ENCODE measurements around the gene SETD4. TPM values are rescaled to one million over a fixed set of nuclear protein-coding genes. Genes with fewer than 3 reads are reported as not detected.
"Not testable (repeated sequence)": the region's sequence is repeated elsewhere in the genome, so short reads cannot be mapped to it uniquely, and the experiment has no call there.

Gene SETD4
- total RNA-seq, 1 donor from 2014 or later = 16.8 TPM

DNA sequence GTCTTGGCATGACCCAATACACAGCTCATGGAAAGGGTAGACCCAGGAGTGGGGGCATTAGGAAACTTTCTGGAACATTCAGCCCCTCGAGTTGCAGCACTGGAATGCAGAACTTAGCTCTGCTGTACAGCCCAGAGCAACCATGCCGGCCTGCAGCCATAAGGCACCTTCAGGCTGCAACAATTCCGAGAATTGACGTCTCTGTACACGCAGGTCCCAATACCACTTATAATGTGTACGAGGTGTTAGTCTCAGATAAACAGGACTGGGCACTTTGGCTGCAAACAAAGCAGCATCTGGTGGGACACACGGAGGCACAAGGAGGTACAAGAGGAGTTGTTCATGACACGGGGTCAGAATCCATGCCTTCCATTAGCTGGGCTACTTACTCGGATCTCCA, 17.4 kb upstream of the SETD4 start:
- DNase-seq = no peak

DNA sequence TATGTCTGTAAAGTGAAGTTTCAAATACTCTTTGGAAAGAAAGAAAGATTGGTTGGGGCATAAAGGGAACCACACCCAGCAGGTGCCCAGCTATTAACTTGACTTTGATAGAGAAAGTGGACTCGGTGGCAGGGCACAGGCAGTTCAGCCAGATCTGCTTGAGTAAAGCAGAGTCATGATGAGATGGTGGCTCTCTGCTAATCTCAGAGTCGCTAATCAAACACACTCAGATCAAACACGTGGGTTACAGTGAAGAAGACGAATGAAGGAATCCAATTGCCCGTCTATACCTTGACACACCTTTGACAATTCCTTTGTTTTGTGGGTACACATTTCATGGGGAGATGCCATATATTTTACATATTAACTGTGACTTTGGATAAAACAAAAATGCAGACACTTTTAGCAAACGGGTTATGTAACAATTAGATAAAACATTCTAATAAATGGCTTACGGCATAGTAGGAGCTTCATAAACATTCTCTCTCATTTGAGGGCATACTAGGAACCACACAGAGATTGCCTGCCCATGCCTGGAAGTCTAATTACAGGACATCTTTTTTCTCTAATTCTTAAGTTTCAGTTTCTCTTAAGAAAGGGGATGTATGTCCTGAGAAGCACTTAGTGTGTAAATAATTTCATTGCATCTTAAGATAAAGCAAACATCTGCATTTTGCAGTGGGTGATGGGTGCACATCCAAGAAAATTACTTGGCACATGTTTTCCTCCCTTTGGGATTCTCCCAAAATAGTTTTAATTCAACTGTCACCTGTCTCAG, 16.7 kb upstream of the SETD4 start:
- no peak for DNase-seq

GRCh38 chr21:36075953-36076352, 15.6 kb upstream of the SETD4 start:
- no peak for DNase-seq

DNA sequence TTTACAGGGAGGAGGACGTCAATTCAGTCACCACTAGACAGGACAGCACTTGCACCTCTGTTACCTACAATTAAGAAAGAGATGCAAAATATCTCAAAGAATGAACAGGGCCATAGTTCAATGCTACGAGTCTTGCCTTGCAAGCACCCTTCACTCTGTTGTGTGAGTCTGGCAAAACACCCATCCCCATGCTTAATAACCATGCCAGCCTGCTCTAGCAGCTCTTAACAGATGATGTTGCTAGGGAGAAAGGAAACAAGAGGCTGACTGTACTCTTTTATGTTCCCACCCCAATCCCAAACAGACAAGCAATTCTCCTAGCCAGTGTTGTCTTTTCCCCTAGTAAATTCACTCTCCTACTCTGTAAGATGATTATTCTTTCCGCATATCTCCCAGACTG, 14.8 kb upstream of the SETD4 start:
- DNase-seq = no peak

GRCh38 chr21:36073911-36074310, 13.6 kb upstream of the SETD4 start:
- not testable (repeated sequence) for DNase-seq

DNA sequence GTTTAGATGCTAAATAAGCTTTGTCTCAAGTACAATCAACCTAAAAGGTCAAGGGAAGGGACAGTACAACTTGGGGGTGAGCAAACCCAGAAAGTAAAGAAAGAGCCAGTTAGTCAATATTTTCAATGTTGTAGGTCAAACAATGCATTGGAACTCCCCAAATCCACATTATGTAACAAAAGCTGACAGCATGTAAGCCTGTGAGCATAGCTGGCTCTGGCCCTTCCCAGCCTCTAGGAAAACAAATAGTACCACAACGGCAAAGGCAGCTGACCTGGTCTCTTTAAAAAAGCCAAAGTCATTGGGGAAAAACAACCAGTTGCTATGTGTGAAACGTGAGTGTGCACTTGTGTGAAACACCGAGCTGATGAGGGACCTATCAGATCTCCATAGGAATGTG, 12.9 kb upstream of the SETD4 start:
- no peak for DNase-seq

GRCh38 chr21:36072453-36073162, 12.3 kb upstream of the SETD4 start:
- DNase-seq = no peak

GRCh38 chr21:36070999-36071398, 10.7 kb upstream of the SETD4 start:
- DNase-seq = no peak

- DNase-seq = no peak
Measured at GRCh38 chr21:36069713-36070583, 9.6 kb upstream of the SETD4 start, which contains the start of gene CBR1. CBR1 (plus strand) TSS chr21:36070024; CDS start chr21:36070116, 92 bp downstream.

- no peak for DNase-seq
Measured at GRCh38 chr21:36068748-36069398, 8.5 kb upstream of the SETD4 start.

GRCh38 chr21:36065497-36066036, 5.2 kb upstream of the SETD4 start:
- DNase-seq = no peak

GRCh38 chr21:36064085-36064460, 3.7 kb upstream of the SETD4 start:
- DNase-seq = no peak

- DNase-seq = no peak
Measured at GRCh38 chr21:36063375-36064084, 3.2 kb upstream of the SETD4 start.

- no peak for DNase-seq
Measured at GRCh38 chr21:36061445-36061844, 1.1 kb upstream of the SETD4 start.

DNA sequence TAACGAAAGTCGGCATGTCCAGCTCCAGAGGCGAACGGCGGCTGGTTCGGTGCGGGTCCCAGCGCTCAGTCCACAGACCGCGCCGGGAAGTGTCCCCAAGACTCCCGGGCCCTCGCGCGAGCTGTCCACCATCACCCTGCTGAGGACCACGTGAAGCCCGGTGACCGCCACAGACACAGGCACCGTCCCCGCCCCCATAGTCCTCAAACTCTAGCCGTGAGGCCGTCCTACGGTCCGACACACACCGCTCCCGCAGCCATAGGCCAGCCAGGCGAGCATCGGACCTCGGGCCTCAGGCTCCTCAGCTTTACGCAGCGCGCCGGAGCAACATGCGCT, 535 bp downstream of the SETD4 start:
- no peak for DNase-seq

- no peak for DNase-seq
Measured at GRCh38 chr21:36055551-36055950, 4.8 kb downstream of the SETD4 start.

DNA sequence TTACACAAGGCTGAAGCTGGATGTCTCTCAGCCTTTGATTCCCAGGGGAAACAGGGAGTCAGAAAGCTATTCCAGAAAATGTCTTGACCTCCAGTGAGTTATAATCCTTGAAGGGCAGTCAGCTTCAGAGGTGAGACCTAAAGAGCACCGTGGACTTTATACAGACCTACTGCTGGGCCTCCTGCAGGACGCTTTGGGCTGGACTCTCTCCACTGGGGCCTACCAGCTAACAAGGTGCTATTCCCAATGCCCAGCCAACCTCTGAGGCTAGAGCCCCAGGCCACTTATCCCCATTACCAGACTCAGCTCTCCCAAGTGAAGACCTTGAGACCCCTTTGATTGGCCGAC, 6.6 kb downstream of the SETD4 start:
- DNase-seq = no peak

- no peak for DNase-seq
Measured at GRCh38 chr21:36052860-36053714, 7.2 kb downstream of the SETD4 start.

- no peak for DNase-seq
Measured at GRCh38 chr21:36048357-36048756, 12.0 kb downstream of the SETD4 start.

GRCh38 chr21:36047139-36047538, 13.2 kb downstream of the SETD4 start:
- no peak for DNase-seq

DNA sequence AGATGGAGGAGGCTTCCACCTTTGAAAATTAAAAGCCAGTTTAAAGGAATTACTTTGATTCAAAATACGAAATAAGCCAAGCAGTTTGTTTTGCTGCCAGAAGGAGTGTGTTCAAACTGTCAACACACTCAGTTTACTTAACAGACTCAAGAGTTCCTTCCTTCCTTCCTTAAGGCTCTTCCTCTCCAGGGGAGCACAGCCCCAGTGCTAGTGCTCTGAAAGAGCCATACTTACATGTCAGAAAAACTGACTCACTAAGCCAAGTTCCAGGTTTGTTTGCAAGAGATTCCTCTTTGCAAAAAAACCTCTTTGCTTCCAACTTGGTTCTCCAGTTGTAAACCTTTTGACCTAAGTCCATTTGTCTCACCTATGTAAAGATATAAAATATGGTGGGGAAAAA, 14.3 kb downstream of the SETD4 start:
- DNase-seq = no peak
